Epithelial cell of esophagus (primary cell): ENCODE measurements around the gene PLA1A.
A peak's percentile ranks its signal among the peaks of the same experiment; 100 is the strongest.

ENCODE experiments used
- DNase-seq: peaks from one replicate; pipeline ENCODE4 v3.0.0; 2010; ENCODE audit warnings: low read depth
- H3K4me3 ChIP-seq: 2 replicates; pipeline ENCODE4 v1.5.1; 2011; ENCODE audit warnings: mild to moderate bottlenecking, low read length, control low read depth
- TF ChIP-seq, protein P1 (sequence below): IDR thresholded peaks from 2 replicates; pipeline ENCODE4 v1.5.1; 2011; ENCODE audit warnings: low read depth, mild to moderate bottlenecking, low read length, control low read depth, inconsistent platforms; ENCODE audit not compliant: insufficient read depth; ENCODE audit errors: missing control alignments

The PLA1A gene

GRCh38 chr3:119555929-119556328, 41.8 kb upstream of the PLA1A start:
- H3K4me3 ChIP-seq, result no peak overlapping the region
- TF ChIP-seq, protein P1, sequence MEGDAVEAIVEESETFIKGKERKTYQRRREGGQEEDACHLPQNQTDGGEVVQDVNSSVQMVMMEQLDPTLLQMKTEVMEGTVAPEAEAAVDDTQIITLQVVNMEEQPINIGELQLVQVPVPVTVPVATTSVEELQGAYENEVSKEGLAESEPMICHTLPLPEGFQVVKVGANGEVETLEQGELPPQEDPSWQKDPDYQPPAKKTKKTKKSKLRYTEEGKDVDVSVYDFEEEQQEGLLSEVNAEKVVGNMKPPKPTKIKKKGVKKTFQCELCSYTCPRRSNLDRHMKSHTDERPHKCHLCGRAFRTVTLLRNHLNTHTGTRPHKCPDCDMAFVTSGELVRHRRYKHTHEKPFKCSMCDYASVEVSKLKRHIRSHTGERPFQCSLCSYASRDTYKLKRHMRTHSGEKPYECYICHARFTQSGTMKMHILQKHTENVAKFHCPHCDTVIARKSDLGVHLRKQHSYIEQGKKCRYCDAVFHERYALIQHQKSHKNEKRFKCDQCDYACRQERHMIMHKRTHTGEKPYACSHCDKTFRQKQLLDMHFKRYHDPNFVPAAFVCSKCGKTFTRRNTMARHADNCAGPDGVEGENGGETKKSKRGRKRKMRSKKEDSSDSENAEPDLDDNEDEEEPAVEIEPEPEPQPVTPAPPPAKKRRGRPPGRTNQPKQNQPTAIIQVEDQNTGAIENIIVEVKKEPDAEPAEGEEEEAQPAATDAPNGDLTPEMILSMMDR, result no peak
- no peak for DNase-seq

GRCh38 chr3:119557192-119557876, 40.4 kb upstream of the PLA1A start:
- no peak overlapping the region for H3K4me3 ChIP-seq
- DNase-seq, result no peak
- TF ChIP-seq, protein P1, result no peak

DNA sequence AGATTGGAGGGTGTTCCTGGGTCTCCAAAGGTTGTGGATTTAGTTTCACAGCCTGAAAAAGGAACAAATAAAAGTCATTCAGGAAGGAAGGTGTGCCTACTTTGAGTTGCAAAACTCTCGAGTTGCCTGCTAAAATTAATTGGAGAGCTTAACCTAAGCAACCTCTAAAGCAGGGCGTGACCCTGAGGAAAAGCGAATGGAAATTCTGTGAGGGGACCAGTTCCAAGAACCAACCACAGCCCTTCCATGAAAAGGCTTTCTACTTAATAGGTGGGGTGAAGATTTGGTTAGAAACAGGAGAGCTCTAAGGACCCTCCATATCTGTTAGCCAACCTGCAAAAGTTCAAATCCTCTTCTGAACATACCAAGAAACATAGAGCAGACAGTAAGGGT, 39.8 kb upstream of the PLA1A start:
- DNase-seq, result no peak
- TF ChIP-seq, protein P1, result no peak
- H3K4me3 ChIP-seq, result no peak overlapping the region

GRCh38 chr3:119558626-119559317, 38.9 kb upstream of the PLA1A start:
- H3K4me3 ChIP-seq, result no peak overlapping the region
- DNase-seq, result no peak
- TF ChIP-seq, protein P1, result no peak

- DNase-seq, result peak; percentile 60
- TF ChIP-seq, protein P1, result peak; percentile 52
- no peak within 1 kb of the TSS for H3K4me3 ChIP-seq
Measured at GRCh38 chr3:119559441-119559963, 38.2 kb upstream of the PLA1A start, which contains the start of gene CD80. Gene CD80, minus strand, starts transcription at chr3:119559614. Its CDS starts 1,886 bp downstream, at chr3:119557728.

- TF ChIP-seq, protein P1, result no peak
- DNase-seq, result no peak
- no peak overlapping the region for H3K4me3 ChIP-seq
Measured at GRCh38 chr3:119560160-119560559, 37.5 kb upstream of the PLA1A start.
